Activated CD4-positive, alpha-beta T cell treated with anti-CD3 and anti-CD28 coated beads for 36 hours (primary cell): ENCODE measurements around the gene TPI1. TPM values are rescaled to one million over a fixed set of nuclear protein-coding genes. Genes with fewer than 3 reads are reported as not detected.
"Not testable (repeated sequence)": the region's sequence is repeated elsewhere in the genome, so short reads cannot be mapped to it uniquely, and the experiment has no call there.

Source experiments
- ATAC-seq: fragments of 200-7000 bp; cut with Tn5 transposase; one replicate; pipeline ENCODE4 v1.10.0; 2021; ENCODE audit warnings: mild to moderate bottlenecking, moderate library complexity
- CTCF ChIA-PET: fragments of 350-600 bp; sonication (Branson Sonifier 250); formaldehyde crosslinking; loops from one replicate; lab custom pipeline; 2021; ENCODE audit warnings: antibody characterized with exemption; lab: Charles Lee
- POLR2A ChIA-PET: fragments of 350-600 bp; sonication (Branson Sonifier 250); formaldehyde crosslinking; loops from one replicate; lab custom pipeline; 2021; ENCODE audit warnings: antibody characterized with exemption, inconsistent platforms; lab: Charles Lee
- DNase-seq: peaks from one replicate; pipeline ENCODE4 v3.0.0-alpha.2; 2020
- H3K27ac Mint-ChIP-seq: one replicate; pipeline ENCODE4 v1.8.0; 2021; ENCODE audit warnings: mixed read lengths
- H3K27me3 Mint-ChIP-seq: one replicate; pipeline ENCODE4 v1.8.0; 2021; ENCODE audit warnings: mixed read lengths
- H3K36me3 Mint-ChIP-seq: one replicate; pipeline ENCODE4 v1.8.0; 2021; ENCODE audit warnings: low read depth, mixed read lengths
- H3K4me1 Mint-ChIP-seq: one replicate; pipeline ENCODE4 v1.8.0; 2021; ENCODE audit warnings: mixed read lengths
- H3K4me3 Mint-ChIP-seq: one replicate; pipeline ENCODE4 v1.8.0; 2021; ENCODE audit warnings: mild to moderate bottlenecking, moderate library complexity, mixed read lengths
- H3K9me3 Mint-ChIP-seq: one replicate; pipeline ENCODE4 v1.8.0; 2021; ENCODE audit warnings: low read depth, mixed read lengths
- intact Hi-C, 2 experiments: fragments of 100-400 bp; cut with DNase I in 1 of 2; cut with micrococcal nuclease in 1 of 2; formaldehyde crosslinking; loops; one replicate each; pipeline versions ENCODE4 v1.14.2 to v1.15.1; 2022 to 2024; cut with DNase I, micrococcal nuclease
- total RNA-seq, 2 experiments: library from RNA; stranded (reverse); gene quantifications; one replicate each; pipeline ENCODE4 v1.2.3, GENCODE V29; 2021

TPI1 gene
- total RNA-seq, 2 experiments from 2014 or later = 1,824 to 2,753 TPM

GRCh38 chr12:6894321-6894720, 27.0 kb downstream of the TPI1 start:
- CTCF ChIA-PET = interaction anchor here (1.2 kb wide), 1 partner anchor 25 kb away, joined by 5 read pairs; no protein-coding TSS in a partner anchor

GRCh38 chr12:6896846-6897435, 29.6 kb downstream of the TPI1 start:
- intact Hi-C loops = no loop called here
- ATAC-seq = no peak
- CTCF ChIA-PET = interaction anchor here (0.7 to 1.0 kb wide), 3 partner anchors 17 to 34 kb away, joined by 3 to 4 read pairs (median 3); partner anchors contain the start of genes ENO2 and SPSB2
- POLR2A ChIA-PET = no interaction called here
- H3K4me1 Mint-ChIP-seq = peaks cover 19% of the 10 kb centered on the region
- no peak overlapping the region for H3K4me3 Mint-ChIP-seq
- H3K27me3 Mint-ChIP-seq = no peaks in the 10 kb centered on the region
- no peak for DNase-seq
- no peak overlapping the region for H3K27ac Mint-ChIP-seq
- H3K36me3 Mint-ChIP-seq = no peaks in the 10 kb centered on the region
- no peaks in the 10 kb centered on the region for H3K9me3 Mint-ChIP-seq

More at GRCh38 chr12:6894321-6894720, 27.0 kb downstream of the TPI1 start:
- Mint-ChIP-seq H3K27ac (no peak overlapping the region), H3K36me3 (peaks cover 5% of the 10 kb centered on the region), H3K4me3 (no peak overlapping the region), H3K27me3 (no peaks in the 10 kb centered on the region), H3K4me1 (peaks cover 12% of the 10 kb centered on the region), H3K9me3 (no peaks in the 10 kb centered on the region)
- DNase-seq (no peak), ATAC-seq (no peak)
- intact Hi-C loops = no loop called here
- POLR2A ChIA-PET = no interaction called here

- intact Hi-C loops = no loop called here
- Mint-ChIP-seq H3K27ac (no peak overlapping the region), H3K4me1 (peaks cover 16% of the 10 kb centered on the region), H3K27me3 (no peaks in the 10 kb centered on the region), H3K9me3 (no peaks in the 10 kb centered on the region), H3K4me3 (no peak overlapping the region), H3K36me3 (no peaks in the 10 kb centered on the region)
- DNase-seq (no peak), ATAC-seq (no peak)
- CTCF ChIA-PET = interaction anchor here (0.6 to 1.8 kb wide), 6 partner anchors 8 to 399 kb away, joined by 3 to 9 read pairs (median 3); no protein-coding TSS in a partner anchor
- POLR2A ChIA-PET = no interaction called here
Measured at GRCh38 chr12:6899427-6899826, 32.1 kb downstream of the TPI1 start.

GRCh38 chr12:6899837-6900519, 32.6 kb downstream of the TPI1 start:
- POLR2A ChIA-PET = no interaction called here

GRCh38 chr12:6902448-6902847, 35.1 kb downstream of the TPI1 start:
- intact Hi-C loops = loop anchor here in 1 of 2 experiments (5.0 kb wide), 1 partner anchor 35 kb away; the partner anchor contains the start of gene TPI1
- no peaks in the 10 kb centered on the region for H3K9me3 Mint-ChIP-seq
- DNase-seq (no peak), ATAC-seq (no peak)
- no peaks in the 10 kb centered on the region for H3K27me3 Mint-ChIP-seq
- H3K4me3 Mint-ChIP-seq = no peak overlapping the region
- H3K27ac Mint-ChIP-seq = no peak overlapping the region
- H3K36me3 Mint-ChIP-seq = no peaks in the 10 kb centered on the region
- ChIA-PET CTCF (interaction anchor here (0.6 to 1.6 kb wide), 4 partner anchors 11 to 33 kb away, joined by 3 to 6 read pairs (median 6); partner anchors contain the start of gene SPSB2), POLR2A (no interaction called here)
- peaks cover 16% of the 10 kb centered on the region for H3K4me1 Mint-ChIP-seq

More at GRCh38 chr12:6899837-6900519, 32.6 kb downstream of the TPI1 start:
- H3K36me3 Mint-ChIP-seq = no peaks in the 10 kb centered on the region
- intact Hi-C loops = loop anchor here in 1 of 2 experiments (5.0 kb wide), 1 partner anchor 33 kb away; the partner anchor contains the start of gene TPI1
- CTCF ChIA-PET = interaction anchor here (0.6 to 1.8 kb wide), 5 partner anchors 8 to 400 kb away, joined by 3 to 9 read pairs (median 3); no protein-coding TSS in a partner anchor
- no peaks in the 10 kb centered on the region for H3K27me3 Mint-ChIP-seq
- no peaks in the 10 kb centered on the region for H3K9me3 Mint-ChIP-seq
- ATAC-seq (no peak), DNase-seq (peak; percentile 55)
- H3K4me1 Mint-ChIP-seq = peaks cover 16% of the 10 kb centered on the region
- H3K27ac Mint-ChIP-seq = no peak overlapping the region
- H3K4me3 Mint-ChIP-seq = no peak overlapping the region

- intact Hi-C loops = loop anchor here (1.0 to 5.0 kb wide), 9 partner anchors 12 to 286 kb away; partner anchors contain the start of genes USP5 (in 2 of the 2), COPS7A (in 1 of the 2), EMG1 (in 1 of the 2) and LPCAT3 (in 1 of the 2)
- H3K4me1 Mint-ChIP-seq = peaks cover 16% of the 10 kb centered on the region
- DNase-seq (no peak), ATAC-seq (no peak)
- H3K4me3 Mint-ChIP-seq = no peak overlapping the region
- H3K27ac Mint-ChIP-seq = no peak overlapping the region
- H3K36me3 Mint-ChIP-seq = no peaks in the 10 kb centered on the region
- no peaks in the 10 kb centered on the region for H3K9me3 Mint-ChIP-seq
- no peaks in the 10 kb centered on the region for H3K27me3 Mint-ChIP-seq
- CTCF ChIA-PET = interaction anchor here (0.7 to 3.8 kb wide), 3 partner anchors 12 to 736 kb away, joined by 3 to 23 read pairs (median 6); partner anchors contain the start of gene SPSB2
- POLR2A ChIA-PET = no interaction called here
Measured at GRCh38 chr12:6903722-6904121, 36.4 kb downstream of the TPI1 start.

- H3K36me3 Mint-ChIP-seq = no peaks in the 10 kb centered on the region
- ChIA-PET POLR2A (interaction anchor here (0.7 to 1.6 kb wide), 3 partner anchors 32 to 39 kb away, joined by 4 to 6 read pairs (median 4); partner anchors contain the start of genes C12orf57, RNU7-1, SPSB2 and TPI1), CTCF (interaction anchor here (0.7 to 3.8 kb wide), 7 partner anchors 13 to 737 kb away, joined by 3 to 23 read pairs (median 3); partner anchors contain the start of gene SPSB2)
- H3K9me3 Mint-ChIP-seq = no peaks in the 10 kb centered on the region
- intact Hi-C loops = loop anchor here (1.0 to 5.0 kb wide), 9 partner anchors 13 to 285 kb away; partner anchors contain the start of genes USP5 (in 2 of the 2), COPS7A (in 1 of the 2), EMG1 (in 1 of the 2) and LPCAT3 (in 1 of the 2)
- no peak within 1 kb of the TSS for H3K4me3 Mint-ChIP-seq
- no peaks in the 10 kb centered on the region for H3K27me3 Mint-ChIP-seq
- DNase-seq (peak; percentile 99), ATAC-seq (peak; percentile 97)
- H3K27ac Mint-ChIP-seq = no peak within 1 kb of the TSS
- peaks cover 14% of the 10 kb centered on the region for H3K4me1 Mint-ChIP-seq
Measured at GRCh38 chr12:6904280-6905276, 37.2 kb downstream of the TPI1 start, which contains the start of gene LRRC23. Gene LRRC23, plus strand, starts transcription at chr12:6904822. Its CDS starts 812 bp downstream, at chr12:6905634.

- Mint-ChIP-seq H3K4me3 (no peak overlapping the region), H3K27me3 (no peaks in the 10 kb centered on the region), H3K9me3 (no peaks in the 10 kb centered on the region), H3K36me3 (no peaks in the 10 kb centered on the region), H3K4me1 (peaks cover 4% of the 10 kb centered on the region), H3K27ac (no peak overlapping the region)
- DNase-seq = no peak
- no peak for ATAC-seq
- ChIA-PET CTCF (interaction anchor here (0.6 to 3.8 kb wide), 8 partner anchors 9 to 188 kb away, joined by 3 to 23 read pairs (median 3); partner anchors contain the start of genes CDCA3, ENO2 and SPSB2), POLR2A (interaction anchor here (0.7 to 1.6 kb wide), 3 partner anchors 33 to 38 kb away, joined by 4 to 6 read pairs (median 4); partner anchors contain the start of genes C12orf57, RNU7-1, SPSB2 and TPI1)
- intact Hi-C loops = loop anchor here in 1 of 2 experiments (2.0 kb wide), 1 partner anchor 31 kb away; no protein-coding TSS in a partner anchor
Measured at GRCh38 chr12:6905414-6906040, 38.2 kb downstream of the TPI1 start.

GRCh38 chr12:6908141-6908540, 40.8 kb downstream of the TPI1 start:
- H3K4me1 Mint-ChIP-seq, H3K9me3 Mint-ChIP-seq, H3K27ac Mint-ChIP-seq, ATAC-seq, H3K36me3 Mint-ChIP-seq, H3K27me3 Mint-ChIP-seq, DNase-seq, H3K4me3 Mint-ChIP-seq, intact Hi-C loops: not testable (repeated sequence)
- CTCF ChIA-PET = interaction anchor here (0.7 to 1.4 kb wide), 4 partner anchors 21 to 118 kb away, joined by 3 to 4 read pairs (median 4); partner anchors contain the start of gene LPCAT3
- POLR2A ChIA-PET = interaction anchor here (0.6 to 0.7 kb wide), 2 partner anchors 408 to 436 kb away, joined by 3 read pairs; no protein-coding TSS in a partner anchor
